Measurements from ENCODE around the gene PTGER1. TPM values are rescaled to one million over a fixed set of nuclear protein-coding genes. Genes with fewer than 3 reads are reported as not detected.

The PTGER1 gene
- total and polyA plus RNA-seq, 2 of the 8 experiments (the other 6 are each of a cell fraction or from before 2014, with no cell fraction given) = 0.20 to 0.41 TPM

GRCh38 chr19:14517840-14518505 lies 42.8 kb upstream of the PTGER1 start, which contains the start of gene DNAJB1 (continued):
- TF ChIP-seq USF2 (IDR thresholded peaks at IDR 0.05; ENCODE audit: low read length) (no peak), POLR2A (IDR thresholded peaks at IDR 0.05; ENCODE audit: control extremely low read depth in 1 of 2, low read depth in 2 of 2, low read length in 2 of 2) (peak; percentile 91 to 94), TAF1 (IDR thresholded peaks at IDR 0.05; ENCODE audit: low read depth, low read length) (peak; percentile 79), HDAC6 (IDR thresholded peaks at IDR 0.05; ENCODE audit: low read depth, low read length) (no peak), SIX5 (IDR thresholded peaks at IDR 0.05; ENCODE audit: low read depth, low read length) (no peak), BRCA1 (IDR thresholded peaks at IDR 0.05; ENCODE audit: low read depth, low read length) (no peak), SAP30 (IDR thresholded peaks at IDR 0.05; ENCODE audit: insufficient read depth, insufficient replicate concordance, low read length) (no peak), SIN3A (conservative IDR thresholded peaks at IDR 0.05 in 1 of 2, IDR thresholded peaks at IDR 0.05 in 1 of 2; ENCODE audit: low read depth in 1 of 2, low read length in 2 of 2) (peak in 1 of 2 experiments; percentile 26; a peak in 2 of 4 replicates), CTBP2 (IDR thresholded peaks at IDR 0.05; ENCODE audit: borderline replicate concordance, insufficient read depth, insufficient read length, low read length) (no peak), EGR1 (IDR thresholded peaks at IDR 0.05; ENCODE audit: borderline replicate concordance, low read depth, low read length) (no peak), GABPA (IDR thresholded peaks at IDR 0.05; ENCODE audit: borderline replicate concordance, insufficient read depth, low read length) (no peak), GTF2F1 (IDR thresholded peaks at IDR 0.05; ENCODE audit: borderline replicate concordance, low read depth, low read length) (peak; percentile 69; the same call in 1 of the 2 replicates), RAD21 (IDR thresholded peaks at IDR 0.05 in 1 of 2, conservative IDR thresholded peaks at IDR 0.05 in 1 of 2; ENCODE audit: low read depth in 2 of 2, low read length in 2 of 2) (no peak), PHF8 (conservative IDR thresholded peaks at IDR 0.05; ENCODE audit: low read depth, low read length) (peak; percentile 98)
- TF ChIP-seq, protein P1, sequence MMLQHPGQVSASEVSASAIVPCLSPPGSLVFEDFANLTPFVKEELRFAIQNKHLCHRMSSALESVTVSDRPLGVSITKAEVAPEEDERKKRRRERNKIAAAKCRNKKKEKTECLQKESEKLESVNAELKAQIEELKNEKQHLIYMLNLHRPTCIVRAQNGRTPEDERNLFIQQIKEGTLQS (IDR thresholded peaks at IDR 0.05; ENCODE audit: insufficient read depth, low read depth, low read length) = no peak
